ENCODE measurements around the gene TUFT1. TPM values are rescaled to one million over a fixed set of nuclear protein-coding genes. Genes with fewer than 3 reads are reported as not detected.

The TUFT1 gene
- total and polyA plus RNA-seq, 2 donors (not counting 1 experiment from before 2014, with no cell fraction given): 0.82 to 2.2 TPM

- peak overlapping the region; percentile 98 for H3K4me3 Mint-ChIP-seq
- 42% methylated on average over 4 of the region's 7 CpGs for WGBS (ENCODE audit: insufficient coverage)
- TF ChIP-seq CTCF (IDR thresholded peaks at IDR 0.05): no peak
- no peak for TF ChIP-seq EZH2 (IDR thresholded peaks at IDR 0.05; ENCODE audit: borderline replicate concordance, insufficient read depth, low read depth, low read length, poor library complexity, severe bottlenecking)
- intact Hi-C loops (cut with micrococcal nuclease): loop anchor here (1.0 kb wide), 5 partner anchors 28 to 251 kb away; partner anchors contain the start of genes CGN, POGZ, RIIAD1 and SNX27
- Histone ChIP-seq H2AFZ (ENCODE audit: insufficient read depth, low read depth, low read length, poor library complexity, severe bottlenecking) (peak overlapping the region; percentile 84), H3K27me3 (replicated peaks in 1 of 4; ENCODE audit: control extremely low read depth in 1 of 4, control insufficient read depth in 3 of 4, insufficient read depth in 4 of 4, low read length in 3 of 4) (peaks cover 0 to 19% (median 10%) of the 10 kb centered on the region in 4 experiments), H3K36me3 (replicated peaks in 1 of 2; ENCODE audit: control extremely low read depth in 1 of 2, control insufficient read depth in 1 of 2, extremely low read depth in 1 of 2, insufficient read depth in 2 of 2, low read length in 1 of 2) (no peaks in the 10 kb centered on the region), H3K4me3 (ENCODE audit: control extremely low read depth in 1 of 5, extremely low read depth in 1 of 5, insufficient read depth in 1 of 5, low read depth in 2 of 5, low read length in 4 of 5) (peak overlapping the region; percentile 15 to 85 (median 75)), H3K4me1 (ENCODE audit: control insufficient read depth in 2 of 2, insufficient read depth in 2 of 2, low read length in 2 of 2) (peaks cover 15 to 22% of the 10 kb centered on the region in 2 donors), H4K20me1 (ENCODE audit: control insufficient read depth, insufficient read depth, low read length, poor library complexity, severe bottlenecking) (no peaks in the 10 kb centered on the region), H3K9ac (ENCODE audit: low read length) (peak overlapping the region; percentile 83), H3K27ac (ENCODE audit: low read length in 2 of 2) (peak overlapping the region; percentile 54 to 61), H3K79me2 (ENCODE audit: control insufficient read depth, insufficient read depth, low read length) (no peaks in the 10 kb centered on the region), H3K4me2 (replicated peaks; ENCODE audit: low read depth, low read length, poor library complexity, severe bottlenecking) (peak overlapping the region; percentile 86), H3K9me3 (ENCODE audit: control extremely low read depth in 1 of 3, control insufficient read depth in 2 of 3, insufficient read depth in 1 of 3, low read length in 2 of 3) (no peaks in the 10 kb centered on the region)
- peaks cover 19% of the 10 kb centered on the region for H3K4me1 Mint-ChIP-seq
- no peak for DNase-seq
- H3K27ac Mint-ChIP-seq: peak overlapping the region; percentile 89
- no peaks in the 10 kb centered on the region for H3K9me3 Mint-ChIP-seq (ENCODE audit: insufficient read depth)
- POLR2A ChIA-PET: interaction anchor here (0.7 kb wide), 1 partner anchor 28 kb away, joined by 11 read pairs; the partner anchor contains the start of gene CGN
- CTCF ChIA-PET: interaction anchor here (0.9 to 1.4 kb wide), 6 partner anchors 29 to 297 kb away, joined by 3 to 8 read pairs (median 3); partner anchors contain the start of gene CGN
- peak; percentile 21 for ATAC-seq (ENCODE audit: low read depth)
- H3K27me3 Mint-ChIP-seq: peaks cover 14% of the 10 kb centered on the region
Observed at GRCh38 chr1:151539321-151540020, 638 bp upstream of the TUFT1 start.

DNA sequence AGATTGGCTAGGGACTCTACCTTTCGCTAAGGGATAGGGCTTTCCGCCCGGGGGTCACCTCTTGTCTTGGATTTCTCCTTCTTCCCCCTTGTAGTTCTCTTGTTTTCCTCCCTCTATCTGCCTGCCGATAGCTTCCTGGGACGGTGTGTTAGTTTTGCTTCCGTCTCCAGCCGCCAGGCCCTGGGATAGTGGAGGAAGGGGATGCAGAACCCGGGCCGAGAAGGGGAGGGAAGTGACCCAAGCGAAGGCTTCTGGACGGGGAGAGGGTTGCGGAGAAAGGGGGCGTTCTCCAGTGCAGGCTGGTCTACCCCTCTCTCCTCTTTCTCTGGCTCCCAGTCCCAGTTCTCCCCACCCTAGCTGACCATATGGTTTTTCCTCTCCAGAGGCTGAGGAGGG lies 871 bp downstream of the TUFT1 start:
- Mint-ChIP-seq H3K9me3 (ENCODE audit: insufficient read depth) (no peaks in the 10 kb centered on the region), H3K27ac (no peak overlapping the region), H3K27me3 (peaks cover 14% of the 10 kb centered on the region), H3K4me1 (peaks cover 19% of the 10 kb centered on the region), H3K4me3 (peak overlapping the region; percentile 98)
- H3K4me2 ChIP-seq (replicated peaks; ENCODE audit: low read depth, low read length, poor library complexity, severe bottlenecking): peak overlapping the region; percentile 86
- no peaks in the 10 kb centered on the region for H3K79me2 ChIP-seq (ENCODE audit: control insufficient read depth, insufficient read depth, low read length)
- TF ChIP-seq CTCF (IDR thresholded peaks at IDR 0.05) (no peak), EZH2 (IDR thresholded peaks at IDR 0.05; ENCODE audit: borderline replicate concordance, insufficient read depth, low read depth, low read length, poor library complexity, severe bottlenecking) (no peak)
- ATAC-seq (ENCODE audit: low read depth) (no peak), DNase-seq (peak; percentile 37)
- CTCF ChIA-PET: interaction anchor here (0.8 to 1.3 kb wide), 2 partner anchors 53 to 194 kb away, joined by 3 read pairs; no protein-coding TSS in a partner anchor
- 0% methylated on average over 3 of the region's 13 CpGs for WGBS (ENCODE audit: insufficient coverage)
- peak overlapping the region; percentile 83 for H3K9ac ChIP-seq (ENCODE audit: low read length)
- H3K27me3 ChIP-seq (replicated peaks in 1 of 4; ENCODE audit: control extremely low read depth in 1 of 4, control insufficient read depth in 3 of 4, insufficient read depth in 4 of 4, low read length in 3 of 4): peaks cover 0 to 25% (median 10%) of the 10 kb centered on the region in 4 experiments
- no peaks in the 10 kb centered on the region for H3K9me3 ChIP-seq (ENCODE audit: control extremely low read depth in 1 of 3, control insufficient read depth in 2 of 3, insufficient read depth in 1 of 3, low read length in 2 of 3)
- peaks cover 15 to 22% of the 10 kb centered on the region in 2 donors for H3K4me1 ChIP-seq (ENCODE audit: control insufficient read depth in 2 of 2, insufficient read depth in 2 of 2, low read length in 2 of 2)
- H4K20me1 ChIP-seq (ENCODE audit: control insufficient read depth, insufficient read depth, low read length, poor library complexity, severe bottlenecking): no peaks in the 10 kb centered on the region
- H3K27ac ChIP-seq (ENCODE audit: low read length in 2 of 2): no peak overlapping the region
- intact Hi-C loops (cut with micrococcal nuclease): loop anchor here (1.0 kb wide), 5 partner anchors 30 to 249 kb away; partner anchors contain the start of genes CGN, POGZ, RIIAD1 and SNX27
- H2AFZ ChIP-seq (ENCODE audit: insufficient read depth, low read depth, low read length, poor library complexity, severe bottlenecking): peak overlapping the region; percentile 84
- H3K36me3 ChIP-seq (replicated peaks in 1 of 2; ENCODE audit: control extremely low read depth in 1 of 2, control insufficient read depth in 1 of 2, extremely low read depth in 1 of 2, insufficient read depth in 2 of 2, low read length in 1 of 2): no peaks in the 10 kb centered on the region
- POLR2A ChIA-PET: interaction anchor here (0.6 to 1.0 kb wide), 2 partner anchors 30 to 82 kb away, joined by 3 to 7 read pairs; partner anchors contain the start of genes CGN and POGZ
- peak overlapping the region; percentile 39 to 85 (median 75) for H3K4me3 ChIP-seq (ENCODE audit: control extremely low read depth in 1 of 5, extremely low read depth in 1 of 5, insufficient read depth in 1 of 5, low read depth in 2 of 5, low read length in 4 of 5)

Data from B cell (primary cell).